PC-3 (cell line): ENCODE data around the gene CAV1. TPM values are rescaled to one million over a fixed set of nuclear protein-coding genes. Genes with fewer than 3 reads are reported as not detected.
"Not testable (repeated sequence)": the region's sequence is repeated elsewhere in the genome, so short reads cannot be mapped to it uniquely, and the experiment has no call there.

Experiments used
- ATAC-seq: fragments of 200-7000 bp; cut with Tn5 transposase; 2 replicates; pipeline ENCODE4 v1.9.1; 2020; ENCODE audit warnings: mild to moderate bottlenecking, moderate library complexity
- BruUV-seq: library from RNA; stranded (reverse); fragments of 400-500 nt; replicated peaks from 2 replicates; lab custom pipeline; 2021; lab: Mats Ljungman, UMichigan
- CTCF ChIA-PET: fragments of 300-600 bp; sonication (Branson Sonifier 250); formaldehyde crosslinking; loops from one replicate; lab custom pipeline; 2022; ENCODE audit warnings: antibody characterized with exemption; lab: Charles Lee
- POLR2A ChIA-PET: fragments of 300-600 bp; sonication (Branson Sonifier 250); formaldehyde crosslinking; loops from one replicate; lab custom pipeline; 2022; ENCODE audit warnings: antibody characterized with exemption; ENCODE audit not compliant: unreplicated experiment; lab: Charles Lee
- DNase-seq: peaks from one replicate; pipeline ENCODE4 v3.0.0-alpha.2; 2015
- H2AFZ ChIP-seq: fragments of 300-600 bp; sonication (generic); 2 replicates; pipeline ENCODE4 v1.6.0; 2016; ENCODE audit warnings: antibody characterized with exemption, low read length
- H3F3A ChIP-seq: fragments of 300-600 bp; sonication (generic); one replicate; pipeline ENCODE4 v1.6.0; 2017; ENCODE audit warnings: antibody characterized with exemption, low read length, control low read depth, mild to moderate bottlenecking; ENCODE audit not compliant: unreplicated experiment
- H3K27ac ChIP-seq: fragments of 300-600 bp; sonication (generic); 2 replicates; pipeline ENCODE4 v1.5.1; 2016; ENCODE audit warnings: mild to moderate bottlenecking, low read length
- H3K27me3 ChIP-seq: fragments of 300-600 bp; sonication (generic); 2 replicates; pipeline ENCODE4 v1.6.1; 2016; ENCODE audit warnings: low read length, mixed read lengths
- H3K36me3 ChIP-seq: fragments of 300-600 bp; sonication (generic); 2 replicates; pipeline ENCODE4 v1.6.1; 2016; ENCODE audit warnings: low read depth, mixed run types, low read length, mixed read lengths
- H3K4me1 ChIP-seq: fragments of 300-600 bp; sonication (generic); 2 replicates; pipeline ENCODE4 v1.5.1; 2016; ENCODE audit warnings: low read length; ENCODE audit not compliant: insufficient read depth
- H3K4me2 ChIP-seq: fragments of 300-600 bp; sonication (generic); 2 replicates; pipeline ENCODE4 v1.6.0; 2016; ENCODE audit warnings: low read length
- H3K4me3 ChIP-seq: fragments of 300-600 bp; sonication (generic); 2 replicates; pipeline ENCODE4 v1.5.1; 2016; ENCODE audit warnings: mild to moderate bottlenecking, low read length, mixed read lengths
- H3K79me2 ChIP-seq: fragments of 300-600 bp; sonication (generic); 2 replicates; pipeline ENCODE4 v1.6.1; 2017; ENCODE audit warnings: low read length, mixed read lengths
- H3K9ac ChIP-seq: fragments of 300-600 bp; sonication (generic); 2 replicates; pipeline ENCODE4 v1.6.0; 2016; ENCODE audit warnings: mild to moderate bottlenecking, low read length
- H3K9me2 ChIP-seq: fragments of 300-600 bp; sonication (generic); replicated peaks from 2 replicates; pipeline ENCODE4 v1.6.1; 2016; ENCODE audit warnings: mixed run types, low read length, mixed read lengths
- H3K9me3 ChIP-seq: fragments of 300-600 bp; sonication (generic); 2 replicates; pipeline ENCODE4 v1.6.1; 2016; ENCODE audit warnings: low read length, mixed read lengths
- H4K20me1 ChIP-seq: fragments of 300-600 bp; sonication (generic); 2 replicates; pipeline ENCODE4 v1.6.1; 2016; ENCODE audit warnings: low read length, mixed read lengths
- EZH2 ChIP-seq: fragments of 300-600 bp; sonication (generic); IDR thresholded peaks from one replicate; pipeline ENCODE4 v1.6.1; 2017; ENCODE audit warnings: antibody characterized with exemption, mild to moderate bottlenecking, low read length; ENCODE audit not compliant: unreplicated experiment
- EZH2phosphoT487 ChIP-seq: fragments of 300-600 bp; sonication (generic); IDR thresholded peaks from 2 replicates; pipeline ENCODE4 v1.6.1; 2018; ENCODE audit warnings: mild to moderate bottlenecking, antibody characterized with exemption, low read length, borderline replicate concordance
- intact Hi-C: fragments of 100-400 bp; cut with micrococcal nuclease; formaldehyde crosslinking; loops from 2 replicates; pipeline ENCODE4 v1.9.0; 2023
- total RNA-seq: library from RNA; depleted of rRNA; stranded (reverse); fragments of >200 nt; gene quantifications from 2 replicates; pipeline ENCODE4 v1.2.3, GENCODE V29; 2014
- TF ChIP-seq, protein P1 (sequence below): fragments of 300-600 bp; sonication (generic); conservative IDR thresholded peaks from 2 replicates; pipeline ENCODE4 v1.5.1; 2017; ENCODE audit warnings: antibody characterized with exemption, low read depth, mild to moderate bottlenecking, low read length

The CAV1 gene
- total RNA-seq, 1 experiment from 2014 or later, result 284 TPM

- Histone ChIP-seq H3K27me3 (no peaks in the 10 kb centered on the region), H3K9me2 (no peaks in the 10 kb centered on the region), H3K4me1 (peaks cover 17% of the 10 kb centered on the region), H3K9me3 (no peaks in the 10 kb centered on the region), H3K4me3 (no peak overlapping the region), H3F3A (no peaks in the 10 kb centered on the region), H3K4me2 (no peak overlapping the region), H3K9ac (no peak overlapping the region), H3K79me2 (no peaks in the 10 kb centered on the region), H3K36me3 (no peaks in the 10 kb centered on the region), H2AFZ (no peak overlapping the region), H3K27ac (no peak overlapping the region), H4K20me1 (no peaks in the 10 kb centered on the region)
- DNase-seq (no peak), ATAC-seq (no peak)
- CTCF ChIA-PET, result no interaction called here
- POLR2A ChIA-PET, result interaction anchor here (0.5 kb wide), 1 partner anchor 57 kb away, joined by 3 read pairs; no protein-coding TSS in a partner anchor
- no TSS peak for BruUV-seq
- intact Hi-C loops, result no loop called here
- TF ChIP-seq EZH2 (no peak), EZH2phosphoT487 (no peak)
- TF ChIP-seq, protein P1, sequence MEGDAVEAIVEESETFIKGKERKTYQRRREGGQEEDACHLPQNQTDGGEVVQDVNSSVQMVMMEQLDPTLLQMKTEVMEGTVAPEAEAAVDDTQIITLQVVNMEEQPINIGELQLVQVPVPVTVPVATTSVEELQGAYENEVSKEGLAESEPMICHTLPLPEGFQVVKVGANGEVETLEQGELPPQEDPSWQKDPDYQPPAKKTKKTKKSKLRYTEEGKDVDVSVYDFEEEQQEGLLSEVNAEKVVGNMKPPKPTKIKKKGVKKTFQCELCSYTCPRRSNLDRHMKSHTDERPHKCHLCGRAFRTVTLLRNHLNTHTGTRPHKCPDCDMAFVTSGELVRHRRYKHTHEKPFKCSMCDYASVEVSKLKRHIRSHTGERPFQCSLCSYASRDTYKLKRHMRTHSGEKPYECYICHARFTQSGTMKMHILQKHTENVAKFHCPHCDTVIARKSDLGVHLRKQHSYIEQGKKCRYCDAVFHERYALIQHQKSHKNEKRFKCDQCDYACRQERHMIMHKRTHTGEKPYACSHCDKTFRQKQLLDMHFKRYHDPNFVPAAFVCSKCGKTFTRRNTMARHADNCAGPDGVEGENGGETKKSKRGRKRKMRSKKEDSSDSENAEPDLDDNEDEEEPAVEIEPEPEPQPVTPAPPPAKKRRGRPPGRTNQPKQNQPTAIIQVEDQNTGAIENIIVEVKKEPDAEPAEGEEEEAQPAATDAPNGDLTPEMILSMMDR, result no peak
Observed at GRCh38 chr7:116584721-116585120, 59.9 kb downstream of the CAV1 start.

DNA sequence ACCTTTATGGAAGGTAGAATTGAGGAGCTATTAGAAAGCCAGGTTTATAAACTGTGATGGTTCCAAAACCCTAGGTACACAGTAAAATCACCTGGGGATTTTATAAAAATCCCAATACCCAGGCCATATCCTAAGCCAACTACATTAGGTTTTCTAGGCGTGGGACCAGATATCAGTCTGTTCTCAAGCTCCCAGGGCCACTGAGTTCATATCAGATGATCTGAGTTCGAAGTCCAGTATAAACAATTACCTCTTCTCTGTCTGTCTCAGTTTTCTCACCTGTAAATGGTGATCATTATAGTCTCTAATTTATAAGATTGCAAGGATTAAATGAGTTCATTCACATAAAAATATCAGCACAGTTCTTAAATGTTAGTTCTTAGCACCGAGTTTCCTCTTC, 60.6 kb downstream of the CAV1 start:
- POLR2A ChIA-PET, result no interaction called here
- TF ChIP-seq EZH2 (no peak), EZH2phosphoT487 (no peak)
- TF ChIP-seq, protein P1, result no peak
- no peaks in the 10 kb centered on the region for H4K20me1 ChIP-seq
- H3K9me3 ChIP-seq, result no peaks in the 10 kb centered on the region
- H3K4me1 ChIP-seq, result peaks cover 17% of the 10 kb centered on the region
- H3F3A ChIP-seq, result no peaks in the 10 kb centered on the region
- H3K9ac ChIP-seq, result no peak overlapping the region
- no peak overlapping the region for H2AFZ ChIP-seq
- no peak overlapping the region for H3K4me2 ChIP-seq
- H3K4me3 ChIP-seq, result no peak overlapping the region
- no peaks in the 10 kb centered on the region for H3K9me2 ChIP-seq
- H3K27ac ChIP-seq, result no peak overlapping the region
- no peak for DNase-seq
- intact Hi-C loops, result no loop called here
- no peaks in the 10 kb centered on the region for H3K36me3 ChIP-seq
- BruUV-seq, result no TSS peak
- CTCF ChIA-PET, result no interaction called here
- no peaks in the 10 kb centered on the region for H3K27me3 ChIP-seq
- no peaks in the 10 kb centered on the region for H3K79me2 ChIP-seq
- no peak for ATAC-seq

GRCh38 chr7:116585967-116586366, 61.1 kb downstream of the CAV1 start:
- no peak overlapping the region for H2AFZ ChIP-seq
- CTCF ChIA-PET, result no interaction called here
- H3K4me3 ChIP-seq, result no peak overlapping the region
- intact Hi-C loops, result no loop called here
- no peak for DNase-seq
- no peak overlapping the region for H3K9ac ChIP-seq
- no peaks in the 10 kb centered on the region for H4K20me1 ChIP-seq
- TF ChIP-seq, protein P1, result no peak
- TF ChIP-seq EZH2 (no peak), EZH2phosphoT487 (no peak)
- no peaks in the 10 kb centered on the region for H3K79me2 ChIP-seq
- BruUV-seq, result no TSS peak
- no peak overlapping the region for H3K27ac ChIP-seq
- peaks cover 17% of the 10 kb centered on the region for H3K4me1 ChIP-seq
- no peak overlapping the region for H3K4me2 ChIP-seq
- no peaks in the 10 kb centered on the region for H3K36me3 ChIP-seq
- H3F3A ChIP-seq, result no peaks in the 10 kb centered on the region
- no peaks in the 10 kb centered on the region for H3K27me3 ChIP-seq
- ATAC-seq, result no peak
- H3K9me2 ChIP-seq, result no peaks in the 10 kb centered on the region
- H3K9me3 ChIP-seq, result no peaks in the 10 kb centered on the region
- POLR2A ChIA-PET, result interaction anchor here (0.9 kb wide), 1 partner anchor 60 kb away, joined by 3 read pairs; no protein-coding TSS in a partner anchor

DNA sequence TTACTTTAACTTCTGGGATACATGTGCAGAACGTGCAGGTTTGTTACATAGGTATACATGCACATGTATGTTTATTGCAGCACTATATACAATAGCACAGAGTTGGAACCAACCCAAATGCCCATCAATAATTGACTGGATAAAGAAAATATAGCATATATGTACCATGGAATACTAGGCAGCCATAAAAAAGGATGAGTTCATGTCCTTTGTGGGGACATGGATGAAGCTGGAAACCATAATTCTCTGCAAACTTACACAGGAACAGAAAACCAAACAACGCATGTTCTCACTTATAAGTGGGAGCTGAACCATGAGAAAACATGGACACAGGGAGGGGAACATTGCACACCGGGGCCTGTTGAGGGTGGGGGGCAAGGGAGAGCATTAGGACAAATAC, 62.4 kb downstream of the CAV1 start:
- intact Hi-C loops, BruUV-seq, H3K27ac ChIP-seq: not testable (repeated sequence)

More for the DNA sequence above, 62.4 kb downstream of the CAV1 start:
- H3K27me3 ChIP-seq, ATAC-seq, H4K20me1 ChIP-seq, DNase-seq, H3K36me3 ChIP-seq, H3K9me2 ChIP-seq, H2AFZ ChIP-seq, H3F3A ChIP-seq, H3K4me3 ChIP-seq, H3K79me2 ChIP-seq, H3K9ac ChIP-seq, POLR2A ChIA-PET, H3K9me3 ChIP-seq, H3K4me2 ChIP-seq: not testable (repeated sequence)
- H3K4me1 ChIP-seq, result peaks cover 26% of the 10 kb centered on the region
- CTCF ChIA-PET, result interaction anchor here (0.6 kb wide), 1 partner anchor 150 kb away, joined by 4 read pairs; no protein-coding TSS in a partner anchor
